ENCODE results near the gene PKP1.
A peak's percentile ranks its signal among the peaks of the same experiment; 100 is the strongest.

The PKP1 gene

DNA sequence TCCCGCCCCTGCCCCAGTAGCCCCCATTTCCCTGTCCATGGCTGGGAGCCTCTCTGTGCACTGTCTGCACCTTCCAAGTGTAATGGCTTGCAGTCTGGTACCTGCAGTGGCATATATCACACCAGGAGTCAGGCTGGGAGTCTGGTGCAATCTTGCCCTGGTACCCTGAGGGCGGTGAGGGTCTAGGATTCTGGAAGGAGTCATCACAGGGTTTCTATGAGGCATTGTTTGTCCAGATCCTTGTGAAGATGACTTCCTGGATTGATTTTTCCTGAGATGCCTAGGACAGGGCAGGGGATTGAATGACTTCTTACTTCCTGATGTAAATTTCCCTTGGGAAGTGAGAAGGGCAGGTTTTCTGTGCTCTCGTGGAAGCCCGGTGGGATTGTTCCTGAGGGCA is 5.9 kb upstream of the PKP1 start:
- in situ Hi-C loops (cut with HindIII; ENCODE audit: low pct_unique_long_range_greater_than_20kb, low sequenced_read_pairs): no loop called here
- no peak for TF ChIP-seq JUND (IDR thresholded peaks at IDR 0.05; ENCODE audit: low read depth)
- no peak for DNase-seq (ENCODE audit: low read depth in 1 of 2, low spot score in 1 of 2)

DNA sequence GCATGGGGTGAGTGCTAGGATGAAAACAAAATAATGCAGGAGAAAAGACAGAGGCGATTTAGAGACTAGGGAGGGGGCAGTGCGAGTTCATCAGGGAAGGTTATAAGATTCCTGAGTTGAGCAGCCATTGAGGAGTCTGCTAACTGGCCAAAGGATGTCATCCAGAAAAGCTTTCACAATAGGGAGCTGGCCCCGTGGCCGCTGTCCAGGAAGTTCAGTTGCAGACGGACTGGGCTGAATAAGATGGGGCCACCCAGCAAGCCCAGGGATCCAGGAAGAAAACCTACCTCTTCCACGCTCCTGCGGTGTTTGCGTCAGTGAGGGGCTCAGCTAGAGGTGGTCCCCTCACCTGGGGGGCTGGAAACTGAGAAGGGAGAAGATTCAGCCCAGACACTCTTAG is 4.0 kb upstream of the PKP1 start:
- no peak for TF ChIP-seq JUND (IDR thresholded peaks at IDR 0.05; ENCODE audit: low read depth)
- DNase-seq (ENCODE audit: low read depth in 1 of 2, low spot score in 1 of 2): no peak
- in situ Hi-C loops (cut with HindIII; ENCODE audit: low pct_unique_long_range_greater_than_20kb, low sequenced_read_pairs): no loop called here

DNA sequence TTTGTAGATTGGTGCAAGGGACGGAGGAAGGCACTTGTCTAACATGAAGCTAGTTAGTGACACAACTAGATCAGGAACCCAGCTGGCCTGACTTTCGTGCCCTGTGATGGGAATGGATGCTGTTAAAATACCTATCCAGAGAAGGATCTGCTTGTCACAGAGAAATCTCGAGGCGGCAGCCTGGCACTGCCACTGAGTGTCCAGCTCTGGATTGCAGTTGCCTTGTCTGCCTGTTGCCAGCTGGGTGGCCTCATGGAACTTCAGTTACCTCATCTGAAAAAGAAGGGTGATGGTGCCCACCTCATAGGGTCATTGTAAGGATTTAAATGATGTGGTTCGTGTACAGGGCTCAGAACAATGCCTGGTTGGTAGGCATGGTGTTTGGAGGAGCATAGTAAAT is 2.4 kb upstream of the PKP1 start:
- no peak for TF ChIP-seq JUND (IDR thresholded peaks at IDR 0.05; ENCODE audit: low read depth)
- DNase-seq (ENCODE audit: low read depth in 1 of 2, low spot score in 1 of 2): no peak
- in situ Hi-C loops (cut with HindIII; ENCODE audit: low pct_unique_long_range_greater_than_20kb, low sequenced_read_pairs): no loop called here

DNA sequence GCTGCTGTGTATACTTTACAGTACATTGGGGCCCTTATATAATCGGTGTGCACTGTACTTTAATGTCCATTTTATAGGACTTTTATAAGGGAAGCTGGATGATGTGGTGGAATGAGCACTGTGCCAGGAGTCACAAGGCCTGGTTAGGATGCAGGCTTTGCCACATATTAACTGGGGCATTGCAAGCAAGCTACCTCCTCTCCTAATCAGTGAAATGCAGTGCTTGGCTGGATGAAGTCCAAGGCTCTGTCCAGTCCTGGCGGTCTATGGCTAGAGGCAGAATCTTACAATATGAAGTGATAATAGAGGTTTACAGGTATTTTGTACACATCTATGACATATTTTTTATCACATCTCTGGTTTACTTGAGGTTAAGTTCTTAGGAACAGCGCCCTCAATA is 1.7 kb upstream of the PKP1 start:
- no peak for DNase-seq (ENCODE audit: low read depth in 1 of 2, low spot score in 1 of 2)
- in situ Hi-C loops (cut with HindIII; ENCODE audit: low pct_unique_long_range_greater_than_20kb, low sequenced_read_pairs): no loop called here
- no peak for TF ChIP-seq JUND (IDR thresholded peaks at IDR 0.05; ENCODE audit: low read depth)

DNA sequence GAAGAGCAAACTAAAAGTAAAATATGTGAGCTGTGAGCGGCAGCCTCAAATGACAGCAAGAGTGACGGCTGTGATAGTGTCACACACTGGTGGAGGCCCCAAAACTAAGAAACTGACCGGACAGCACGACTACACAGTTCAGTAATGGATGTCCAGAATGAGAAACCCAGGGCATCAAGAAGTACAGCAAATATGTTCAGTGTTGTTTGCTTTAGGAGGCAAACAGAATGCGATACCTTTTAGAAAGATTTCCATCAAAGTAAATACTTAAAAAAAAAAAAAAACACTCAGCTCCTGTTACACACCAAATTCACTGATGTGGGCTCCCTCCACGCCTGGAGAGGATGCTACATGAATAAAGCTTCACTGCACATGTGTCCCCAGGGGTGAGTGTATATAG is 1.1 kb upstream of the PKP1 start:
- in situ Hi-C loops (cut with HindIII; ENCODE audit: low pct_unique_long_range_greater_than_20kb, low sequenced_read_pairs): no loop called here
- no peak for TF ChIP-seq JUND (IDR thresholded peaks at IDR 0.05; ENCODE audit: low read depth)
- DNase-seq (ENCODE audit: low read depth in 1 of 2, low spot score in 1 of 2): peak in 1 of 2 experiments; percentile 57

DNA sequence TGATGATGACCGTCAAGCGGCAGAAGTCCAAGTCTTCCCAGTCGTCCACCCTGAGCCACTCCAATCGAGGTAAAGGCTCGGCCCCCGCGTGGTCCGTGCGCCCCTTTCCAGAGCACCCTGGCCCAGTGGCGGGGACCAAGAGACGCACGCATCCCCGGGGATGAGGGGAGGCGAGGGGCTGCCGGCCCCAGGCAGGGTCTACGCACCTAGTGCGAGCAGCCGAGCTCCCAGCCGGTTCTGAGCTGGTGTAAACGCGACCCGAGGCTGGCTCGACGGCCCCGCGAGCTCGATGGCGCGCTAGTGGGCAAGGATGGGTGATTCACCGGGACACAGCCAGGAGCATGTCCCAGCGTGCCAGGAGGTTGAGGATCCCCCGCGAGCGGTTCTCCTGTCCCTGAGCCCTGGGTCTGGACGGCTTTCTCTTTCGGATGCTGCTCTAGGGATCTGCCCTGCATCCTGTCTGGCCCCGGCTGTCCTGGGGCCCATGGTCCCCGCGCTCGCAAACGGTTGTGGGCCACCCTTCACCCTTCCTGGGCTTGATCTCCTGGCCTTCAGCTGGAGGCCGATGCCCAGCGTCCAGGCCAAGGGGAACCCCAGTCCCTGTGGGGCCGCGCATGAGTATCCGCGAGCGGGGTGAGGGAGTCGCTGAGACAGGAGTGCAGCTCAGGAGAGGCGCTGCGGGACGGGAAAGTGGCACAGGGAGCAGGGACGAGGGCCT is 689 bp downstream of the PKP1 start:
- DNase-seq (ENCODE audit: low read depth in 1 of 2, low spot score in 1 of 2): no peak
- in situ Hi-C loops (cut with HindIII; ENCODE audit: low pct_unique_long_range_greater_than_20kb, low sequenced_read_pairs): no loop called here

DNA sequence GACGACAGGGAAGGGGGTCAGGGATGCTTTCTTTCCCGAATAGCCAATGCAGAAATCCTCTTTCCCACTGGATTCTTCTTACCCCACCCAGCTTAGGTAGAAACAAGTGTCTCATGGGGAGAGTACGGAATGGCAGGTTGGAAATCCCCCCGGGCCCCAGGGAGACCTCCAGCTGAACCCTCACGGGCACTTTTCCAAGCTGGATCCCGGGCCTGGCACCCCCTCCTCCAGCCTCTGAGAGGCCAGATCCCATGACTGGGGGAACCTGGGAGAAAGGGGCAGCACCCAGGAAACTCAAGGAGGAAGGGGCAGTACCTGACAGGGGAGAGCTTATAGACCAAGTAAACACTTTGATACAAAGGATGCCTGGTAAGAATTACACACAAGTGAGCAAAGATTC is 1.3 kb downstream of the PKP1 start:
- TF ChIP-seq JUND (IDR thresholded peaks at IDR 0.05; ENCODE audit: low read depth): no peak
- in situ Hi-C loops (cut with HindIII; ENCODE audit: low pct_unique_long_range_greater_than_20kb, low sequenced_read_pairs): no loop called here
- DNase-seq (ENCODE audit: low read depth in 1 of 2, low spot score in 1 of 2): no peak

More for the DNA sequence above, 689 bp downstream of the PKP1 start:
- TF ChIP-seq JUND (IDR thresholded peaks at IDR 0.05; ENCODE audit: low read depth): no peak

DNA sequence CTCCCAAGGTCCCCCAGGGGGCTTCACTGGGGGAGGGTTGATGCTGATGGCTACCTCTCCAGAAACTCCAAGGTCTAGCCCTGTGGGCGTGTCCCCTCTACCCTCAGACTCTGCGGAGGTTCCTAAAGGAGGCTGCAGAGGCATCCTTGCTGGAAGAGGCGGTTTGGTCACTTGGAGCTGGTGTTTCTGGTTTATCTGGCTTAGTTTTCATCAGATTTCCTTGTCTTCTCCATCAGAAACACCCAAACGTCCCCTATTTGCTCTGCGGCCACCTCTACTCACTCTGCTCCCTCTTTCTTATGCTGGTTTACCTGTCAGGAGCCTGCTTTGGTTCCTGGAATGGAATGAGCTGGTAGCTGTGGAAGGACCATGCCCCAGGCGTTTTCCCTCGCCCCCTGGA is 2.5 kb downstream of the PKP1 start:
- in situ Hi-C loops (cut with HindIII; ENCODE audit: low pct_unique_long_range_greater_than_20kb, low sequenced_read_pairs): no loop called here
- peak in 1 of 2 experiments; percentile 74 for DNase-seq (ENCODE audit: low read depth in 1 of 2, low spot score in 1 of 2)
- TF ChIP-seq JUND (IDR thresholded peaks at IDR 0.05; ENCODE audit: low read depth): no peak

DNA sequence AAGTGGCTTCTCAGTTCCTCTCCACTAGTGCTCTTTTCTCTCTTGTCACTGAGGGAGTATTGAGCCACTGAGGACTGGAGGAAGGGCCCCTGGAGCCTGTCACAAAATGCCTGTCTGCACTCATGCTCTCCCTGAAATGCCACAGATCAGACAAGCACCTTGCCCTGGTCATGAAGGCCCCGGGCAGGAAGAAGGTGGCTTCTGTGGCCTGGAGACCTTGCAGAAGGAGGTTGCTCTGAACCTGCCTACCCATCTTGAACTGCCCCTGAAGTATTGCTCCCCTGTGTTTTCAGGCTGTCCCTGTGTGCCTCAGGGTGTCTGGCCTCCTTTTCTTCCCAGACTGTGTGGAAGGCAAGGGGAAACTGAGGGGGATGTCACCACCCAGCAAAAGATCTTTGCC is 3.1 kb downstream of the PKP1 start:
- in situ Hi-C loops (cut with HindIII; ENCODE audit: low pct_unique_long_range_greater_than_20kb, low sequenced_read_pairs): no loop called here
- TF ChIP-seq JUND (IDR thresholded peaks at IDR 0.05; ENCODE audit: low read depth): no peak
- no peak for DNase-seq (ENCODE audit: low read depth in 1 of 2, low spot score in 1 of 2)

DNA sequence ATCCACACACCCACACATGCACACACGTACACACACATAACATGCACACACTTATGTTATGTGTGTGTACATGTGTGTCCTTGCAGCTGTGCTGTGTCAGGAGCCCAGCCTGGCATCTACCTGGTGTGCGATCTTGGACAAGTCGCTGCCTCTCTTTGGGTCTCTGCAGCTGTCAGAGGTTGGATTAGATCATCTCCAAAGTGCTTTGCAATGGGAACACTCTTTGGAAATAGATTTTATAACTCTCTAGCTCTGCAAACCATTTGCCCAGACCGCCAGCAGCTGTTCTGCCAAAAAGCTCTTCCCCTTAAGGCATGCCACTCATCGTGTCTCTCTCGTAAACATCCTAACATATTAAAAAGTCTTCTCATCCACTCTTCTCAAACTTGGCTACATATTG is 4.7 kb downstream of the PKP1 start:
- TF ChIP-seq JUND (IDR thresholded peaks at IDR 0.05; ENCODE audit: low read depth): no peak
- in situ Hi-C loops (cut with HindIII; ENCODE audit: low pct_unique_long_range_greater_than_20kb, low sequenced_read_pairs): no loop called here

DNA sequence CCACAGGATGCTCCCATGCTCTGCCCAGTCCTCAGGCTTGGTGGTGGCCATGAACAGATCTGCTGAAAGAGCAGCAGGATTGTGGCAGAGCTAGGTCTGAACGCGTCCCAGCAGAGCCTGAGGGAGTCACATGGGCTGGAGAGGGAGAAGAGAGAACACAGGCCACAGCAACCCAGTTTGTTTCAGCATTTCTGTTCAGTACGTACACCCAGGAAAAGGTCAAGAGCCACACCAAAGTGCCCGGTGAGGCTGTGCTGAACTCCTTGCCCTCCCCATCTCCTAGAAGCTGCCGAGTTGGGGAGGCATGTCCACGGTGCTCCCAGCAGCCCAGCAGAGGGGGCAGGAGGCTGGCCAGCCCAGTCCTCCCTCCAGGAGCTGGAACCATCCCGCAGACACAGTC is 5.5 kb downstream of the PKP1 start:
- no peak for DNase-seq (ENCODE audit: low read depth in 1 of 2, low spot score in 1 of 2)

More for the DNA sequence above, 4.7 kb downstream of the PKP1 start:
- no peak for DNase-seq (ENCODE audit: low read depth in 1 of 2, low spot score in 1 of 2)

DNA sequence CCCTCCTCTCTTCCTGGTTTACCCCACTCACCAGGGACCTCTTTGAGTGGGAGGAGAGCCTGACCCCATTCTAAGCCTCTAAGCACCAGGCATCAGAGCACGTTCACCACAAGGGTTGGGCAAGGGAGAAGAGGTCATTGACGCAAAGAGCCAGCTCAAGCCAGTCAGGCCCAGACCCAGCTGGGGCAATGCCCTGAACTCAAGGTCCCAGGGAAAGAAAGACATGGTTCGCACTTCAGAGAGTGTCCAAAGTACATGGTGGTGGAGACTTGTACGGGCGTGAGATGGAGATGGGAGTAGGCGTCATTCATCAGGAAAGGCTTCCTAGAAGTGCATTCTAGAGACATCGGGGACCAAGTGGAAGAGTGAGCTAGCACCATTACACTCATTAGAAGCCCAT is 7.2 kb downstream of the PKP1 start:
- in situ Hi-C loops (cut with HindIII; ENCODE audit: low pct_unique_long_range_greater_than_20kb, low sequenced_read_pairs): no loop called here
- DNase-seq (ENCODE audit: low read depth in 1 of 2, low spot score in 1 of 2): no peak
- TF ChIP-seq JUND (IDR thresholded peaks at IDR 0.05; ENCODE audit: low read depth): no peak

More for the DNA sequence above, 5.5 kb downstream of the PKP1 start:
- TF ChIP-seq JUND (IDR thresholded peaks at IDR 0.05; ENCODE audit: low read depth): no peak
- in situ Hi-C loops (cut with HindIII; ENCODE audit: low pct_unique_long_range_greater_than_20kb, low sequenced_read_pairs): no loop called here

DNA sequence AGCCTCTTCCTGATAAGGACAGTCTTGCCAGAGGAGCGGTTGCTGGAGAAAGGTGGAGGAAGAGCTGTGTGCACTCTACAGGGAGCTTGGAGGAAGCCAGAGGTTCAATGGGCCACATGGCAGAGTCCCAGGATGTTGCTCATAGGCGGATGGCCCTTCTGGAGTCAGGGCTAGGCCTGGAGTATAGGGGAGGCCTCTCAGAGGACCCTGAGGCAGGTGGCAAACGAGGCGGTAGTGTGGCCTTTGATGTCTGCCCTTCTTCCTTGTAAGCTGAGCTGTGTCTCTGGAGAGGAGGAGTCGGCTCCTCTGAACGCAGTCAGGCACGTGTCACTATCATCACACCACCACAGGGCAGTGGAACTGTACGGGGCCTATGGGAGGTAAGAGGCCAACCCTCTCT is 8.6 kb downstream of the PKP1 start:
- in situ Hi-C loops (cut with HindIII; ENCODE audit: low pct_unique_long_range_greater_than_20kb, low sequenced_read_pairs): no loop called here
- DNase-seq (ENCODE audit: low read depth in 1 of 2, low spot score in 1 of 2): no peak
- no peak for TF ChIP-seq JUND (IDR thresholded peaks at IDR 0.05; ENCODE audit: low read depth)

DNA sequence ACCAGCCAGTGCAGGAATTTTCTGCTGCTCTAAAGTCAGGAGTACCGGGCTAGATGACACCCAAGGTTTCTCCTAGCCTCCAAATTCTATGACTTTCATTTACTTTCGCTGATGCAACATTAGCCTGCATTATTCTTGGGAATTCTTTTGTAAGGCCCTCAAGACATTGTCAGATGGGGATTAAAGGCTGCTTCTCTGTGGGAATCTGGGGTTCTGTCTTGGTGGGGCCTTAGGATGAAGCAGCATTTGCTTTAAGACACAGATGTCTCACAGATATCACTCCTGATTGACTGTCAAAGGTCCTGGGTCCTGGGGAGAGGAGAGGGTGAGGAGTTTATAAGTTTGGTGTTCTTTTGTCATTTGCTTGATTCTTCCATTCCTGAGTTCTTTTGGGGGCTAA is 11.6 kb downstream of the PKP1 start:
- in situ Hi-C loops (cut with HindIII; ENCODE audit: low pct_unique_long_range_greater_than_20kb, low sequenced_read_pairs): no loop called here
- no peak for DNase-seq (ENCODE audit: low read depth in 1 of 2, low spot score in 1 of 2)
- no peak for TF ChIP-seq JUND (IDR thresholded peaks at IDR 0.05; ENCODE audit: low read depth)

All from T47D (cell line).